RWPE2 (cell line): Measurements from ENCODE around the gene EIF4G1.

Source experiments
- ATAC-seq: fragments of 200-7000 bp; cut with Tn5 transposase; 3 replicates; pipeline ENCODE4 v1.9.1; 2021; ENCODE audit warnings: low read depth
- DNase-seq: peaks from one replicate; pipeline ENCODE4 v3.0.0-alpha.2; 2020; ENCODE audit warnings: low spot score
- H3K27ac ChIP-seq: fragments of 450-650 bp; 2 replicates; pipeline ENCODE4 v1.5.1; 2017; ENCODE audit warnings: mild to moderate bottlenecking; ENCODE audit not compliant: poor library complexity, severe bottlenecking
- H3K27me3 ChIP-seq: fragments of 250-450 bp; sonication (Bioruptor Pico); 2 replicates; pipeline ENCODE4 v1.5.1; 2021; ENCODE audit warnings: mild to moderate bottlenecking, moderate library complexity; ENCODE audit not compliant: insufficient read depth, poor library complexity, severe bottlenecking
- H3K36me3 ChIP-seq: fragments of 250-450 bp; sonication (Bioruptor Pico); 2 replicates; pipeline ENCODE4 v1.5.1; 2020; ENCODE audit warnings: low read depth, mild to moderate bottlenecking, moderate library complexity
- H3K4me1 ChIP-seq: fragments of 250-450 bp; sonication (Bioruptor Pico); 2 replicates; pipeline ENCODE4 v1.5.1; 2021; ENCODE audit warnings: mild to moderate bottlenecking, moderate library complexity; ENCODE audit not compliant: insufficient read depth, poor library complexity, severe bottlenecking
- H3K4me3 ChIP-seq: fragments of 250-450 bp; sonication (Bioruptor Pico); 2 replicates; pipeline ENCODE4 v1.5.1; 2021; ENCODE audit warnings: mild to moderate bottlenecking, moderate library complexity; ENCODE audit not compliant: severe bottlenecking
- H3K9me3 ChIP-seq: fragments of 250-450 bp; sonication (Bioruptor Pico); 2 replicates; pipeline ENCODE4 v1.5.1; 2021; ENCODE audit warnings: mild to moderate bottlenecking, moderate library complexity; ENCODE audit not compliant: severe bottlenecking
- CTCF ChIP-seq: fragments of 450-650 bp; IDR thresholded peaks from one replicate; pipeline ENCODE4 v1.5.1; 2017; ENCODE audit warnings: mild to moderate bottlenecking, moderate library complexity; ENCODE audit not compliant: poor library complexity, severe bottlenecking

EIF4G1 gene

GRCh38 chr3:184381261-184382224 is 67.1 kb downstream of the EIF4G1 start:
- Histone ChIP-seq H3K27ac (no peak overlapping the region), H3K4me1 (no peaks in the 10 kb centered on the region), H3K36me3 (no peaks in the 10 kb centered on the region), H3K4me3 (no peak overlapping the region), H3K9me3 (no peaks in the 10 kb centered on the region), H3K27me3 (peaks cover 36% of the 10 kb centered on the region)
- ATAC-seq: no peak
- no peak for TF ChIP-seq CTCF
- DNase-seq: no peak

- no peaks in the 10 kb centered on the region for H3K4me1 ChIP-seq
- H3K27ac ChIP-seq: no peak overlapping the region
- H3K36me3 ChIP-seq: no peaks in the 10 kb centered on the region
- H3K9me3 ChIP-seq: no peaks in the 10 kb centered on the region
- no peak overlapping the region for H3K4me3 ChIP-seq
- H3K27me3 ChIP-seq: peaks cover 36% of the 10 kb centered on the region
- DNase-seq (no peak), ATAC-seq (no peak)
- TF ChIP-seq CTCF: no peak
Measured at GRCh38 chr3:184382326-184383032, 68.1 kb downstream of the EIF4G1 start.

- Histone ChIP-seq H3K9me3 (no peaks in the 10 kb centered on the region), H3K4me1 (no peaks in the 10 kb centered on the region), H3K36me3 (no peaks in the 10 kb centered on the region), H3K27ac (no peak overlapping the region), H3K4me3 (no peak overlapping the region), H3K27me3 (peaks cover 31% of the 10 kb centered on the region)
- ATAC-seq (no peak), DNase-seq (no peak)
- TF ChIP-seq CTCF: no peak
Measured at GRCh38 chr3:184383033-184383740, 68.8 kb downstream of the EIF4G1 start.

GRCh38 chr3:184384342-184384741 is 69.9 kb downstream of the EIF4G1 start:
- Histone ChIP-seq H3K4me3 (no peak overlapping the region), H3K9me3 (no peaks in the 10 kb centered on the region), H3K4me1 (no peaks in the 10 kb centered on the region), H3K27me3 (peaks cover 19% of the 10 kb centered on the region), H3K36me3 (no peaks in the 10 kb centered on the region), H3K27ac (no peak overlapping the region)
- no peak for ATAC-seq
- no peak for DNase-seq
- TF ChIP-seq CTCF: no peak
